ENCODE measurements around the gene MLLT6. TPM values are rescaled to one million over a fixed set of nuclear protein-coding genes. Genes with fewer than 3 reads are reported as not detected.

MLLT6 gene
- total and polyA plus RNA-seq, 9 donors = 52.3 to 278 (median 170) TPM

DNA sequence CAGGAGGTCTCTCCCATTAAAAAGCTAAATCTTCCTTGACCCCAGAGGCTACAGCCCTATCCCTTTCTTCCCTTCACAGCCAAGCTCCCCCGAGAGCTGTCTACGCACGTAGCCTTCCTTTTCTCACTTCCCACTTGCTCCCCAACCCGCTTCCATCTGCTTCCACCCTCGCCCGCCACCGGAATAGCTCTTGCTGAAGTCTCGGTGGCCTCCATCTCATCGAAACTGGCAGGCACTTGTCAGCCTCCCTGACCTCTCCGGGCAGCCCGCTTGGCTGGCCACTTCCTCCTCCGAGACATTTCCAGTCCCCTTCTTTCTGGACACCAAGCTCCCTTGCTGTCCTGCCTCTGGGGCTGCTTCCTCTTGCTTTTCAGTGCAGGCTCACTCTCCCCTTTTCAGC, 19.6 kb upstream of the MLLT6 start:
- WGBS, 3 donors = 75 to 88% (median 86%) methylated on average over 12 of the region's 12 CpGs
- DNase-seq = no peak
- Histone ChIP-seq H3K4me1 (ENCODE audit: insufficient read depth) (no peaks in the 10 kb centered on the region), H3K27me3 (no peaks in the 10 kb centered on the region), H3K4me3 (no peak overlapping the region), H3K27ac (no peak overlapping the region), H3K9me3 (no peaks in the 10 kb centered on the region), H3K36me3 (no peaks in the 10 kb centered on the region)
- TF ChIP-seq POLR2A (IDR thresholded peaks at IDR 0.05) (no peak), EP300 (IDR thresholded peaks at IDR 0.05) (no peak)
- TF ChIP-seq, protein P1, sequence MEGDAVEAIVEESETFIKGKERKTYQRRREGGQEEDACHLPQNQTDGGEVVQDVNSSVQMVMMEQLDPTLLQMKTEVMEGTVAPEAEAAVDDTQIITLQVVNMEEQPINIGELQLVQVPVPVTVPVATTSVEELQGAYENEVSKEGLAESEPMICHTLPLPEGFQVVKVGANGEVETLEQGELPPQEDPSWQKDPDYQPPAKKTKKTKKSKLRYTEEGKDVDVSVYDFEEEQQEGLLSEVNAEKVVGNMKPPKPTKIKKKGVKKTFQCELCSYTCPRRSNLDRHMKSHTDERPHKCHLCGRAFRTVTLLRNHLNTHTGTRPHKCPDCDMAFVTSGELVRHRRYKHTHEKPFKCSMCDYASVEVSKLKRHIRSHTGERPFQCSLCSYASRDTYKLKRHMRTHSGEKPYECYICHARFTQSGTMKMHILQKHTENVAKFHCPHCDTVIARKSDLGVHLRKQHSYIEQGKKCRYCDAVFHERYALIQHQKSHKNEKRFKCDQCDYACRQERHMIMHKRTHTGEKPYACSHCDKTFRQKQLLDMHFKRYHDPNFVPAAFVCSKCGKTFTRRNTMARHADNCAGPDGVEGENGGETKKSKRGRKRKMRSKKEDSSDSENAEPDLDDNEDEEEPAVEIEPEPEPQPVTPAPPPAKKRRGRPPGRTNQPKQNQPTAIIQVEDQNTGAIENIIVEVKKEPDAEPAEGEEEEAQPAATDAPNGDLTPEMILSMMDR (IDR thresholded peaks at IDR 0.05) = no peak
- intact Hi-C loops (cut with DNase I) = no loop called here

DNA sequence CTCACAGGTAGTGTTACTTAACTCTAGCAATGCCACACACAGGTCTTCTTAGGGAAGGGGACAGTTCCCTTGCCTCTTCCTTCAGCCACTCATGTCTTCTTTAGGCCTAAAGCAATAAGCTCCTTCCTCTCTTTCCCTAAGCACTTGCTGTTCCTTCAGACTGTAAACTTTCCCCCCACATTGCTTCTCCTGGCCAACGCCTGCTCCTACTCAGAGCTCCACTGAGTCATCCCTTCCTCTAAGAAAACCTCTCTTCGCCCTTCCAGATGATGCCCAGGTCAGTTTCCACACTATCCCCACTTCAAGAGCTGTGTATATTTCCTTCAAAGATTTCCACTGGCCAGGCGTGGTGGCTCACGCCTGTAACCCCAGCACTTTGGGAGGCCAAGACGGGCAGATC, 17.8 kb upstream of the MLLT6 start:
- no peak for DNase-seq
- no peaks in the 10 kb centered on the region for H3K9me3 ChIP-seq
- H3K4me1 ChIP-seq (ENCODE audit: insufficient read depth) = no peaks in the 10 kb centered on the region
- TF ChIP-seq EP300 (IDR thresholded peaks at IDR 0.05) (no peak), POLR2A (IDR thresholded peaks at IDR 0.05) (no peak)
- TF ChIP-seq, protein P1 (IDR thresholded peaks at IDR 0.05) = no peak
- H3K4me3 ChIP-seq = no peak overlapping the region
- no peaks in the 10 kb centered on the region for H3K27me3 ChIP-seq
- no peaks in the 10 kb centered on the region for H3K36me3 ChIP-seq
- H3K27ac ChIP-seq = no peak overlapping the region
- WGBS, 3 donors = 73 to 78% (median 74%) methylated on average over 5 of the region's 5 CpGs
- intact Hi-C loops (cut with DNase I) = no loop called here

DNA sequence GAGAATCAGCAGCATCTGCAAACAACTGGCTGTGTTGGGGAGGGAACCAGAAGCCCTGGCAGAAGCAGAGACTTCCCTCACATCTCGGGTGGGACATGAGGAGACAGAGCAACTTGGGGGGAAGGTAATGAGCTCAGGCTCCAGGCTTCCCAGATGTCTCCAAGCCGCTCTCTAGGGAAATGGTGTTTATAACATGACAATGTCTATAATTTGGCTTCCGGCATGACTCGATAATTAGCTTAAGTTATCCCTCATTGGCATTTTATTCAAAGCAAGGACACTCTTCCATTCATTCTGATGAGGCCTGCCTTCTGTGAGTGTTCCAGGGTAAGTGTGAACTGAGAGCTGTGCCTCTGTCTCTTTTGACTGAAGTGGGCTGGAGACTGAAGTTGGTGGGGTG, 14.7 kb upstream of the MLLT6 start:
- no peak for DNase-seq
- Histone ChIP-seq H3K27me3 (no peaks in the 10 kb centered on the region), H3K4me1 (ENCODE audit: insufficient read depth) (peaks cover 6% of the 10 kb centered on the region), H3K4me3 (no peak overlapping the region), H3K9me3 (no peaks in the 10 kb centered on the region), H3K27ac (no peak overlapping the region), H3K36me3 (no peaks in the 10 kb centered on the region)
- 89 to 97% (median 93%) methylated on average over 4 of the region's 4 CpGs for WGBS, 3 donors
- TF ChIP-seq, protein P1 (IDR thresholded peaks at IDR 0.05) = no peak
- no peak for TF ChIP-seq EP300 (IDR thresholded peaks at IDR 0.05)
- TF ChIP-seq POLR2A (IDR thresholded peaks at IDR 0.05) = no peak
- intact Hi-C loops (cut with DNase I) = loop anchor here in 1 of 4 donors (5.0 kb wide), 1 partner anchor 42 kb away; the partner anchor contains the start of gene CISD3

DNA sequence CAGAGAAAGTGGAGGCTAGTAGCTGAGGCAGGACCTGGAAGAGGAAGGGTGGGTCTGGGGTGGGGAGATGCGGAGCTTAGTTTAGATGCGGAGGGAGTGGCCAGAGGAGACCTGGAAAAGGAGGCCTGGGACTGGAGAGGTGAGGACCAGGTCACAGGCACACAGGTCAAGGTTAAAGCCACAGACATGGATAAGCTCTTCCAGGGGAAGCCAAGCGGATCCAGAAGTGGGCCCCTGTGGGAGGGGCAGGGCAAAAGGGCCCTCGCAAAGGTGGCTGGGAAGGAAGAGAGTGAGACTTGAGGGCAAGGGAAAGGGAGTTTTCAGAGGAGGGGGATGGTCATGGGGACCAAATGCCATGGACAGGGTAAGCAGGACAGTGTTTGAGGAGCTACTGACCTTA, 13.9 kb upstream of the MLLT6 start:
- intact Hi-C loops (cut with DNase I) = loop anchor here in 1 of 4 donors (5.0 kb wide), 1 partner anchor 41 kb away; the partner anchor contains the start of gene CISD3
- Histone ChIP-seq H3K27ac (no peak overlapping the region), H3K4me1 (ENCODE audit: insufficient read depth) (peaks cover 6% of the 10 kb centered on the region), H3K9me3 (no peaks in the 10 kb centered on the region), H3K27me3 (no peaks in the 10 kb centered on the region), H3K4me3 (no peak overlapping the region), H3K36me3 (no peaks in the 10 kb centered on the region)
- 86 to 91% (median 91%) methylated on average over 4 of the region's 4 CpGs for WGBS, 3 donors
- DNase-seq = no peak
- TF ChIP-seq EP300 (IDR thresholded peaks at IDR 0.05) (no peak), POLR2A (IDR thresholded peaks at IDR 0.05) (no peak)
- TF ChIP-seq, protein P1 (IDR thresholded peaks at IDR 0.05) = no peak

Measured in ovary (tissue), 9 donors.